HL-60 (cell line): ENCODE data around the gene IGFBP6.
A peak's percentile ranks its signal among the peaks of the same experiment; 100 is the strongest.

Experiments
- DNase-seq, 2 experiments: peaks; one replicate each; pipeline ENCODE4 v3.0.0-alpha.2; 2010 to 2020; ENCODE audit warnings: low read depth in 1 of 2, low spot score in 1 of 2
- H3K27ac ChIP-seq: fragments of 250-450 bp; sonication (Bioruptor Pico); replicated peaks from 2 replicates; pipeline ENCODE4 v1.5.1; 2020; ENCODE audit warnings: mild to moderate bottlenecking, moderate library complexity
- H3K27me3 ChIP-seq: fragments of 250-450 bp; sonication (Bioruptor Pico); 2 replicates; pipeline ENCODE4 v1.5.1; 2021; ENCODE audit warnings: mild to moderate bottlenecking, moderate library complexity; ENCODE audit not compliant: insufficient read depth, poor library complexity, severe bottlenecking
- H3K4me3 ChIP-seq: replicated peaks from 2 replicates; pipeline ENCODE4 v1.5.1; 2011; ENCODE audit warnings: mild to moderate bottlenecking, control low read depth, low read length; ENCODE audit not compliant: insufficient read depth
- CTCF ChIP-seq: IDR thresholded peaks from one replicate; pipeline ENCODE4 v1.5.1; 2011; ENCODE audit warnings: low read length, control low read depth, inconsistent platforms; ENCODE audit not compliant: insufficient read depth
- GABPA ChIP-seq: IDR thresholded peaks from 2 replicates; pipeline ENCODE4 v1.6.1; 2012; ENCODE audit warnings: low read depth
- POLR2AphosphoS5 ChIP-seq: IDR thresholded peaks from 2 replicates; pipeline ENCODE4 v1.6.1; 2012; ENCODE audit warnings: low read depth
- REST ChIP-seq: IDR thresholded peaks from 2 replicates; pipeline ENCODE4 v1.6.1; 2012; ENCODE audit warnings: low read depth; ENCODE audit not compliant: insufficient replicate concordance
- SPI1 ChIP-seq: IDR thresholded peaks from 2 replicates; pipeline ENCODE4 v1.6.1; 2012; ENCODE audit warnings: low read depth, mild to moderate bottlenecking, borderline replicate concordance
- long read RNA-seq: library from polyadenylated mRNA; unstranded; transcript quantifications from one replicate; pipeline ENCODE4 v2.0.0, GENCODE V29; 2020

IGFBP6 gene
- long read RNA-seq, partial matches to known transcripts, result 1 of 4 reads
- long read RNA-seq, other reads (novel, unspliced or antisense), result 3 of 4 reads

- peak within 1 kb of the TSS; percentile 51 for H3K4me3 ChIP-seq
- peak in 1 of 2 experiments; percentile 54 for DNase-seq
- no peak for TF ChIP-seq POLR2AphosphoS5
- no peak for TF ChIP-seq REST
- no peak within 1 kb of the TSS for H3K27ac ChIP-seq
- H3K27me3 ChIP-seq, result no peaks in the 10 kb centered on the region
Observed at GRCh38 chr12:53097564-53098353, at the start of gene IGFBP6. IGFBP6 (plus strand) TSS chr12:53097667; CDS start chr12:53097718, 51 bp downstream.

GRCh38 chr12:53048033-53048779 is 49.3 kb upstream of the IGFBP6 start:
- no peaks in the 10 kb centered on the region for H3K27me3 ChIP-seq
- DNase-seq, result no peak
- TF ChIP-seq REST (no peak), SPI1 (no peak), POLR2AphosphoS5 (no peak), GABPA (no peak), CTCF (no peak)
- no peak overlapping the region for H3K4me3 ChIP-seq
- no peak overlapping the region for H3K27ac ChIP-seq

- TF ChIP-seq GABPA (no peak), REST (peak; percentile 73)
- no peak overlapping the region for H3K27ac ChIP-seq
- no peak for DNase-seq
- peaks cover 2% of the 10 kb centered on the region for H3K27me3 ChIP-seq
- H3K4me3 ChIP-seq, result no peak overlapping the region
Observed at GRCh38 chr12:53048780-53049401, 48.6 kb upstream of the IGFBP6 start.
